ENCODE results near the gene ZNF600.
"Not testable (repeated sequence)": the region's sequence is repeated elsewhere in the genome, so short reads cannot be mapped to it uniquely, and the experiment has no call there.

DNA sequence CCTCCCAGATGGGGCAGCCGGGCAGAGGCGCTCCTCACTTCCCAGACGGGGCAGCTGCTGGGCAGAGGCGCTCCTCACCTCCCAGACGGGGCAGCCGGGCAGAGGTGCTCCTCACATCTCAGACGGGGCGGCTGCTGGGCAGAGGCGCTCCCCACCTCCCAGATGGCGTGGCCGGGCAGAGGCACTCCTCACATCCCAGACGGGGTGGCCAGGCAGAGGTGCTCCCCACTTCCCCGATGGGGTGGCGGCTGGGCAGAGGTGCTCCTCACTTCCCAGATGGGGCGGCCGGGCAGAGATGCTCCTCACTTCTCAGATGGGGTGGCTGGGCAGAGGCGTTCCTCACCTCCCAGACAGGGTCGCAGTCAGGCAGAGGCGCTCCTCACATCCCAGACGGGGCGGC, 66.0 kb downstream of the ZNF600 start:
- TF ChIP-seq, protein P1, sequence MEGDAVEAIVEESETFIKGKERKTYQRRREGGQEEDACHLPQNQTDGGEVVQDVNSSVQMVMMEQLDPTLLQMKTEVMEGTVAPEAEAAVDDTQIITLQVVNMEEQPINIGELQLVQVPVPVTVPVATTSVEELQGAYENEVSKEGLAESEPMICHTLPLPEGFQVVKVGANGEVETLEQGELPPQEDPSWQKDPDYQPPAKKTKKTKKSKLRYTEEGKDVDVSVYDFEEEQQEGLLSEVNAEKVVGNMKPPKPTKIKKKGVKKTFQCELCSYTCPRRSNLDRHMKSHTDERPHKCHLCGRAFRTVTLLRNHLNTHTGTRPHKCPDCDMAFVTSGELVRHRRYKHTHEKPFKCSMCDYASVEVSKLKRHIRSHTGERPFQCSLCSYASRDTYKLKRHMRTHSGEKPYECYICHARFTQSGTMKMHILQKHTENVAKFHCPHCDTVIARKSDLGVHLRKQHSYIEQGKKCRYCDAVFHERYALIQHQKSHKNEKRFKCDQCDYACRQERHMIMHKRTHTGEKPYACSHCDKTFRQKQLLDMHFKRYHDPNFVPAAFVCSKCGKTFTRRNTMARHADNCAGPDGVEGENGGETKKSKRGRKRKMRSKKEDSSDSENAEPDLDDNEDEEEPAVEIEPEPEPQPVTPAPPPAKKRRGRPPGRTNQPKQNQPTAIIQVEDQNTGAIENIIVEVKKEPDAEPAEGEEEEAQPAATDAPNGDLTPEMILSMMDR (IDR thresholded peaks at IDR 0.05), result not testable (repeated sequence)
- not testable (repeated sequence) for TF ChIP-seq POLR2A, EP300, POLR2AphosphoS5 (IDR thresholded peaks at IDR 0.05)

Data from suprapubic skin (tissue), 4 donors.